SK-N-MC (cell line): Measurements from ENCODE around the gene NHS.

ENCODE experiments used
- DNase-seq: peaks from one replicate; pipeline ENCODE4 v3.0.0-alpha.2; 2011; ENCODE audit warnings: low read depth, low spot score
- H3K27ac ChIP-seq: fragments of 200-600 bp; sonication (generic); 2 replicates; pipeline ENCODE4 v1.5.1; 2016; ENCODE audit warnings: mixed run types
- H3K36me3 ChIP-seq: fragments of 200-600 bp; sonication (generic); 2 replicates; pipeline ENCODE4 v1.6.1; 2017; ENCODE audit warnings: antibody characterized with exemption, low read length, mixed read lengths; ENCODE audit not compliant: insufficient read depth
- H3K4me3 ChIP-seq: fragments of 200-600 bp; sonication (generic); 2 replicates; pipeline ENCODE4 v1.5.1; 2016
- H3K9ac ChIP-seq: fragments of 200-600 bp; sonication (generic); 2 replicates; pipeline ENCODE4 v1.8.0; 2017; ENCODE audit warnings: mixed run types, mixed read lengths; ENCODE audit not compliant: insufficient read length
- H3K9me3 ChIP-seq: fragments of 200-600 bp; sonication (generic); 2 replicates; pipeline ENCODE4 v1.6.1; 2017; ENCODE audit warnings: low read depth, mild to moderate bottlenecking, antibody characterized with exemption, low read length, moderate library complexity, mixed read lengths
- EZH2 ChIP-seq: fragments of 200-600 bp; sonication (generic); IDR thresholded peaks from one replicate; pipeline ENCODE4 v1.6.1; 2017; ENCODE audit warnings: antibody characterized with exemption
- FOXP2 ChIP-seq: optimal IDR thresholded peaks from 2 replicates; pipeline ENCODE3; 2011; ENCODE audit warnings: mild to moderate bottlenecking, moderate library complexity; ENCODE audit not compliant: insufficient read depth; ENCODE audit errors: extremely low read length, control extremely low read depth
- POLR2AphosphoS5 ChIP-seq: IDR thresholded peaks from 2 replicates; pipeline ENCODE4 v1.6.1; 2012; ENCODE audit warnings: mild to moderate bottlenecking, low read depth, low read length, borderline replicate concordance

NHS gene

GRCh38 chrX:17721715-17722114 lies 346.7 kb downstream of the NHS start:
- H3K4me3 ChIP-seq: no peak overlapping the region
- no peaks in the 10 kb centered on the region for H3K9me3 ChIP-seq
- DNase-seq: no peak
- no peak overlapping the region for H3K9ac ChIP-seq
- H3K27ac ChIP-seq: no peak overlapping the region
- TF ChIP-seq POLR2AphosphoS5 (no peak), EZH2 (no peak), FOXP2 (no peak)
- no peaks in the 10 kb centered on the region for H3K36me3 ChIP-seq

- Histone ChIP-seq H3K9me3 (no peaks in the 10 kb centered on the region), H3K9ac (no peak overlapping the region), H3K27ac (no peak overlapping the region), H3K4me3 (no peak overlapping the region), H3K36me3 (no peaks in the 10 kb centered on the region)
- DNase-seq: no peak
- no peak for TF ChIP-seq EZH2
- no peak for TF ChIP-seq FOXP2
- TF ChIP-seq POLR2AphosphoS5: no peak
Observed at GRCh38 chrX:17725181-17725580, 350.2 kb downstream of the NHS start.

GRCh38 chrX:17732138-17732783 lies 357.3 kb downstream of the NHS start:
- no peak for TF ChIP-seq FOXP2
- TF ChIP-seq EZH2: no peak
- TF ChIP-seq POLR2AphosphoS5: no peak
- H3K27ac ChIP-seq: no peak overlapping the region
- no peak for DNase-seq

GRCh38 chrX:17735406-17735805 lies 360.4 kb downstream of the NHS start:
- H3K36me3 ChIP-seq: no peaks in the 10 kb centered on the region
- H3K4me3 ChIP-seq: no peak overlapping the region
- TF ChIP-seq FOXP2 (no peak), POLR2AphosphoS5 (no peak), EZH2 (no peak)
- H3K9ac ChIP-seq: no peak overlapping the region
- peak overlapping the region; percentile 10; the same call in 1 of the 2 replicates for H3K27ac ChIP-seq
- no peaks in the 10 kb centered on the region for H3K9me3 ChIP-seq
- DNase-seq: no peak

More at GRCh38 chrX:17732138-17732783, 357.3 kb downstream of the NHS start:
- Histone ChIP-seq H3K9ac (no peak overlapping the region), H3K9me3 (no peaks in the 10 kb centered on the region), H3K36me3 (no peaks in the 10 kb centered on the region), H3K4me3 (no peak overlapping the region)

- DNase-seq: no peak
- no peak for TF ChIP-seq EZH2
- no peak for TF ChIP-seq FOXP2
- Histone ChIP-seq H3K4me3 (peak overlapping the region; percentile 74), H3K9ac (peak overlapping the region; percentile 45), H3K9me3 (no peaks in the 10 kb centered on the region), H3K36me3 (no peaks in the 10 kb centered on the region), H3K27ac (peak overlapping the region; percentile 36; the same call in 1 of the 2 replicates)
Observed at GRCh38 chrX:17736478-17736855, 361.5 kb downstream of the NHS start.

GRCh38 chrX:17736856-17737709 lies 362.1 kb downstream of the NHS start, which contains the start of gene SCML1:
SCML1 (plus strand) TSS chrX:17737493; CDS start chrX:17744187, 6,694 bp downstream.
- H3K9me3 ChIP-seq: no peaks in the 10 kb centered on the region
- no peaks in the 10 kb centered on the region for H3K36me3 ChIP-seq
- DNase-seq: peak; percentile 88
- H3K9ac ChIP-seq: peak within 1 kb of the TSS; percentile 60
- TF ChIP-seq EZH2 (no peak), POLR2AphosphoS5 (peak; percentile 17; the same call in 1 of the 2 replicates), FOXP2 (no peak)
- H3K27ac ChIP-seq: peak within 1 kb of the TSS; percentile 72
- peak within 1 kb of the TSS; percentile 83 for H3K4me3 ChIP-seq

- peak overlapping the region; percentile 60 for H3K9ac ChIP-seq
- no peaks in the 10 kb centered on the region for H3K36me3 ChIP-seq
- DNase-seq: no peak
- H3K27ac ChIP-seq: peak overlapping the region; percentile 64
- no peaks in the 10 kb centered on the region for H3K9me3 ChIP-seq
- peak overlapping the region; percentile 83 for H3K4me3 ChIP-seq
- TF ChIP-seq FOXP2 (no peak), POLR2AphosphoS5 (no peak), EZH2 (no peak)
Observed at GRCh38 chrX:17737710-17737985, 362.6 kb downstream of the NHS start.

- Histone ChIP-seq H3K36me3 (no peaks in the 10 kb centered on the region), H3K27ac (peak overlapping the region; percentile 72)
Observed at GRCh38 chrX:17737986-17738713, 363.1 kb downstream of the NHS start.

More at GRCh38 chrX:17737986-17738713, 363.1 kb downstream of the NHS start:
- H3K4me3 ChIP-seq: peak overlapping the region; percentile 83
- no peak for DNase-seq
- no peak for TF ChIP-seq POLR2AphosphoS5
- no peak for TF ChIP-seq FOXP2
- TF ChIP-seq EZH2: no peak
- H3K9ac ChIP-seq: peak overlapping the region; percentile 60
- H3K9me3 ChIP-seq: no peaks in the 10 kb centered on the region
